ENCODE measurements around the gene SOD1. TPM values are rescaled to one million over a fixed set of nuclear protein-coding genes. Genes with fewer than 3 reads are reported as not detected.
"Not testable (repeated sequence)": the region's sequence is repeated elsewhere in the genome, so short reads cannot be mapped to it uniquely, and the experiment has no call there.

SOD1 gene
- total RNA-seq, 1 donor from 2014 or later = 236 TPM

GRCh38 chr21:31665869-31666268 lies 6.4 kb downstream of the SOD1 start:
- H3K4me3 ChIP-seq (ENCODE audit: insufficient read depth, low read depth, low read length); FAIRE-seq; H2AFZ ChIP-seq (ENCODE audit: low read depth, low read length); H3K4me1 ChIP-seq (ENCODE audit: insufficient read depth, low read length); H3K27me3 Mint-ChIP-seq (ENCODE audit: low read depth, unreplicated experiment); H3K27me3 ChIP-seq (ENCODE audit: insufficient read depth, low read length); H3K27ac ChIP-seq (ENCODE audit: low read depth, low read length); H3K4me3 Mint-ChIP-seq (ENCODE audit: unreplicated experiment); H3K9ac ChIP-seq (ENCODE audit: low read length); H3K36me3 Mint-ChIP-seq (ENCODE audit: low read depth, unreplicated experiment); H3K9me3 ChIP-seq (ENCODE audit: insufficient read depth, low read depth, low read length); DNase-seq (ENCODE audit: low read depth); H3K4me2 ChIP-seq (ENCODE audit: low read length); H3K9me3 Mint-ChIP-seq (ENCODE audit: unreplicated experiment); H3K27ac Mint-ChIP-seq (ENCODE audit: unreplicated experiment): not testable (repeated sequence)
- H3K4me1 Mint-ChIP-seq (ENCODE audit: low read depth, unreplicated experiment) = peaks cover 26% of the 10 kb centered on the region
- peaks cover 41% of the 10 kb centered on the region for H3K79me2 ChIP-seq (ENCODE audit: insufficient read depth, low read length)
- peaks cover 51% of the 10 kb centered on the region for H4K20me1 ChIP-seq (ENCODE audit: insufficient read depth, low read length)
- peaks cover 30% of the 10 kb centered on the region for H3K36me3 ChIP-seq (ENCODE audit: insufficient read depth, low read length)

- H3K27ac Mint-ChIP-seq (ENCODE audit: unreplicated experiment) = peak overlapping the region; percentile 34
- no peaks in the 10 kb centered on the region for H3K9me3 Mint-ChIP-seq (ENCODE audit: unreplicated experiment)
- H3K4me3 Mint-ChIP-seq (ENCODE audit: unreplicated experiment) = no peak overlapping the region
- Histone ChIP-seq H3K79me2 (ENCODE audit: insufficient read depth, low read length) (peaks cover 34% of the 10 kb centered on the region), H3K4me3 (ENCODE audit: insufficient read depth, low read depth, low read length) (no peak overlapping the region), H3K36me3 (ENCODE audit: insufficient read depth, low read length) (peaks cover 35% of the 10 kb centered on the region), H3K4me2 (ENCODE audit: low read length) (no peak overlapping the region), H3K27ac (ENCODE audit: low read depth, low read length) (no peak overlapping the region), H4K20me1 (ENCODE audit: insufficient read depth, low read length) (peaks cover 44% of the 10 kb centered on the region), H3K9ac (ENCODE audit: low read length) (no peak overlapping the region), H3K9me3 (ENCODE audit: insufficient read depth, low read depth, low read length) (no peaks in the 10 kb centered on the region), H3K4me1 (ENCODE audit: insufficient read depth, low read length) (peaks cover 3% of the 10 kb centered on the region), H2AFZ (ENCODE audit: low read depth, low read length) (no peak overlapping the region), H3K27me3 (ENCODE audit: insufficient read depth, low read length) (no peaks in the 10 kb centered on the region)
- peaks cover 22% of the 10 kb centered on the region for H3K4me1 Mint-ChIP-seq (ENCODE audit: low read depth, unreplicated experiment)
- no peak for TF ChIP-seq EZH2 (IDR thresholded peaks at IDR 0.05; ENCODE audit: insufficient read depth, low read length)
- TF ChIP-seq, protein P1, sequence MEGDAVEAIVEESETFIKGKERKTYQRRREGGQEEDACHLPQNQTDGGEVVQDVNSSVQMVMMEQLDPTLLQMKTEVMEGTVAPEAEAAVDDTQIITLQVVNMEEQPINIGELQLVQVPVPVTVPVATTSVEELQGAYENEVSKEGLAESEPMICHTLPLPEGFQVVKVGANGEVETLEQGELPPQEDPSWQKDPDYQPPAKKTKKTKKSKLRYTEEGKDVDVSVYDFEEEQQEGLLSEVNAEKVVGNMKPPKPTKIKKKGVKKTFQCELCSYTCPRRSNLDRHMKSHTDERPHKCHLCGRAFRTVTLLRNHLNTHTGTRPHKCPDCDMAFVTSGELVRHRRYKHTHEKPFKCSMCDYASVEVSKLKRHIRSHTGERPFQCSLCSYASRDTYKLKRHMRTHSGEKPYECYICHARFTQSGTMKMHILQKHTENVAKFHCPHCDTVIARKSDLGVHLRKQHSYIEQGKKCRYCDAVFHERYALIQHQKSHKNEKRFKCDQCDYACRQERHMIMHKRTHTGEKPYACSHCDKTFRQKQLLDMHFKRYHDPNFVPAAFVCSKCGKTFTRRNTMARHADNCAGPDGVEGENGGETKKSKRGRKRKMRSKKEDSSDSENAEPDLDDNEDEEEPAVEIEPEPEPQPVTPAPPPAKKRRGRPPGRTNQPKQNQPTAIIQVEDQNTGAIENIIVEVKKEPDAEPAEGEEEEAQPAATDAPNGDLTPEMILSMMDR (IDR thresholded peaks at IDR 0.05; ENCODE audit: insufficient read depth, low read depth, low read length) = no peak
- H3K27me3 Mint-ChIP-seq (ENCODE audit: low read depth, unreplicated experiment) = no peaks in the 10 kb centered on the region
- no peak for FAIRE-seq
- DNase-seq (ENCODE audit: low read depth) = no peak
- H3K36me3 Mint-ChIP-seq (ENCODE audit: low read depth, unreplicated experiment) = peaks cover 9% of the 10 kb centered on the region
These were observed 7.0 kb downstream of the SOD1 start for GRCh38 chr21:31666445-31667010.

GRCh38 chr21:31667132-31667531 lies 7.6 kb downstream of the SOD1 start:
- Mint-ChIP-seq H3K27me3 (ENCODE audit: low read depth, unreplicated experiment) (no peaks in the 10 kb centered on the region), H3K9me3 (ENCODE audit: unreplicated experiment) (no peaks in the 10 kb centered on the region), H3K36me3 (ENCODE audit: low read depth, unreplicated experiment) (peaks cover 4% of the 10 kb centered on the region), H3K4me3 (ENCODE audit: unreplicated experiment) (no peak overlapping the region), H3K27ac (ENCODE audit: unreplicated experiment) (no peak overlapping the region), H3K4me1 (ENCODE audit: low read depth, unreplicated experiment) (peaks cover 19% of the 10 kb centered on the region)
- H3K27ac ChIP-seq (ENCODE audit: low read depth, low read length) = no peak overlapping the region
- H3K4me2 ChIP-seq (ENCODE audit: low read length) = no peak overlapping the region
- no peak for FAIRE-seq
- DNase-seq (ENCODE audit: low read depth) = no peak
- no peak overlapping the region for H2AFZ ChIP-seq (ENCODE audit: low read depth, low read length)
- peaks cover 38% of the 10 kb centered on the region for H4K20me1 ChIP-seq (ENCODE audit: insufficient read depth, low read length)
- TF ChIP-seq, protein P1 (IDR thresholded peaks at IDR 0.05; ENCODE audit: insufficient read depth, low read depth, low read length) = no peak
- TF ChIP-seq EZH2 (IDR thresholded peaks at IDR 0.05; ENCODE audit: insufficient read depth, low read length) = no peak
- H3K9ac ChIP-seq (ENCODE audit: low read length) = no peak overlapping the region
- no peaks in the 10 kb centered on the region for H3K27me3 ChIP-seq (ENCODE audit: insufficient read depth, low read length)
- peaks cover 36% of the 10 kb centered on the region for H3K36me3 ChIP-seq (ENCODE audit: insufficient read depth, low read length)
- H3K79me2 ChIP-seq (ENCODE audit: insufficient read depth, low read length) = peaks cover 28% of the 10 kb centered on the region
- no peaks in the 10 kb centered on the region for H3K9me3 ChIP-seq (ENCODE audit: insufficient read depth, low read depth, low read length)
- H3K4me1 ChIP-seq (ENCODE audit: insufficient read depth, low read length) = no peaks in the 10 kb centered on the region
- H3K4me3 ChIP-seq (ENCODE audit: insufficient read depth, low read depth, low read length) = no peak overlapping the region

Measured in astrocyte (in vitro differentiated cells and primary cell).